Mesothelial cell of epicardium (in vitro differentiated cells): ENCODE data around the gene TMEM164. TPM values are rescaled to one million over a fixed set of nuclear protein-coding genes. Genes with fewer than 3 reads are reported as not detected.

Experiments
- DNase-seq, 2 experiments: peaks; one replicate each; pipeline ENCODE4 v3.0.0; 2021; ENCODE audit warnings: low spot score in 2 of 2; ENCODE audit not compliant: unreplicated experiment in 2 of 2
- H3K27ac Mint-ChIP-seq: 2 replicates; pipeline ENCODE4 v1.8.0; 2021; ENCODE audit warnings: mixed read lengths
- H3K27me3 Mint-ChIP-seq: 2 replicates; pipeline ENCODE4 v1.8.0; 2021; ENCODE audit warnings: low read depth, mixed read lengths
- H3K36me3 Mint-ChIP-seq: 2 replicates; pipeline ENCODE4 v1.8.0; 2021; ENCODE audit warnings: mixed read lengths
- H3K4me1 Mint-ChIP-seq: 2 replicates; pipeline ENCODE4 v1.8.0; 2021; ENCODE audit warnings: mixed read lengths
- H3K4me3 Mint-ChIP-seq: 2 replicates; pipeline ENCODE4 v1.8.0; 2021; ENCODE audit warnings: mild to moderate bottlenecking, moderate library complexity, mixed read lengths
- H3K9me3 Mint-ChIP-seq: 2 replicates; pipeline ENCODE4 v1.8.0; 2021; ENCODE audit warnings: mixed read lengths
- CTCF ChIP-seq: fragments of 200-600 bp; sonication (generic); IDR thresholded peaks from one replicate; pipeline ENCODE4 v1.5.0; 2021; ENCODE audit warnings: antibody characterized with exemption; ENCODE audit not compliant: unreplicated experiment
- total RNA-seq: library from RNA; stranded (reverse); gene quantifications from 3 replicates; pipeline ENCODE4 v1.2.1, GENCODE V29; 2021

The TMEM164 gene
- total RNA-seq, 1 donor from 2014 or later: 42.5 TPM

GRCh38 chrX:110000847-110001713 is 1.8 kb upstream of the TMEM164 start:
- peak overlapping the region; percentile 92 for H3K27ac Mint-ChIP-seq
- no peaks in the 10 kb centered on the region for H3K27me3 Mint-ChIP-seq
- no peaks in the 10 kb centered on the region for H3K36me3 Mint-ChIP-seq
- no peak for DNase-seq
- peak overlapping the region; percentile 82 for H3K4me3 Mint-ChIP-seq
- peaks cover 52% of the 10 kb centered on the region for H3K4me1 Mint-ChIP-seq
- TF ChIP-seq CTCF: no peak
- H3K9me3 Mint-ChIP-seq: no peaks in the 10 kb centered on the region

- DNase-seq: no peak
- H3K36me3 Mint-ChIP-seq: no peaks in the 10 kb centered on the region
- peak overlapping the region; percentile 82 for H3K4me3 Mint-ChIP-seq
- no peaks in the 10 kb centered on the region for H3K27me3 Mint-ChIP-seq
- H3K9me3 Mint-ChIP-seq: no peaks in the 10 kb centered on the region
- peak overlapping the region; percentile 92 for H3K27ac Mint-ChIP-seq
- no peak for TF ChIP-seq CTCF
- H3K4me1 Mint-ChIP-seq: peaks cover 58% of the 10 kb centered on the region
These were observed 1.1 kb upstream of the TMEM164 start for GRCh38 chrX:110001740-110002299.

GRCh38 chrX:110003167-110004156 is 548 bp downstream of the TMEM164 start:
- Mint-ChIP-seq H3K36me3 (no peaks in the 10 kb centered on the region), H3K4me1 (peaks cover 57% of the 10 kb centered on the region), H3K27me3 (no peaks in the 10 kb centered on the region), H3K9me3 (no peaks in the 10 kb centered on the region), H3K4me3 (peak overlapping the region; percentile 86), H3K27ac (peak overlapping the region; percentile 79)
- TF ChIP-seq CTCF: no peak
- peak in 1 of 2 experiments; percentile 41 for DNase-seq

GRCh38 chrX:110004215-110004614 is 1.3 kb downstream of the TMEM164 start:
- Mint-ChIP-seq H3K9me3 (no peaks in the 10 kb centered on the region), H3K4me3 (peak overlapping the region; percentile 86), H3K4me1 (peaks cover 57% of the 10 kb centered on the region), H3K36me3 (no peaks in the 10 kb centered on the region), H3K27me3 (no peaks in the 10 kb centered on the region), H3K27ac (no peak overlapping the region)
- TF ChIP-seq CTCF: no peak
- DNase-seq: no peak

GRCh38 chrX:110004731-110005369 is 1.9 kb downstream of the TMEM164 start:
- peaks cover 57% of the 10 kb centered on the region for H3K4me1 Mint-ChIP-seq

More at GRCh38 chrX:110004731-110005369, 1.9 kb downstream of the TMEM164 start:
- Mint-ChIP-seq H3K27ac (peak overlapping the region; percentile 13), H3K36me3 (no peaks in the 10 kb centered on the region), H3K9me3 (no peaks in the 10 kb centered on the region), H3K4me3 (peak overlapping the region; percentile 86), H3K27me3 (no peaks in the 10 kb centered on the region)
- TF ChIP-seq CTCF: no peak
- no peak for DNase-seq
